GM23338 (cell line): Measurements from ENCODE around the gene SEC11A. TPM values are rescaled to one million over a fixed set of nuclear protein-coding genes. Genes with fewer than 3 reads are reported as not detected.
"Not testable (repeated sequence)": the region's sequence is repeated elsewhere in the genome, so short reads cannot be mapped to it uniquely, and the experiment has no call there.

ENCODE experiments used
- ATAC-seq: fragments of 200-7000 bp; cut with Tn5 transposase; 3 replicates; pipeline ENCODE4 v1.9.1; 2020
- DNase-seq: peaks from one replicate; pipeline ENCODE4 v3.0.0-alpha.2; 2015; ENCODE audit warnings: low spot score
- H2AFZ ChIP-seq: fragments of 200-600 bp; sonication (generic); 2 replicates; pipeline ENCODE4 v1.8.0; 2016; ENCODE audit warnings: antibody characterized with exemption, mild to moderate bottlenecking, moderate library complexity
- H3F3A ChIP-seq: fragments of 200-600 bp; sonication (generic); replicated peaks from 2 replicates; pipeline ENCODE4 v1.8.0; 2017; ENCODE audit warnings: antibody characterized with exemption, mixed run types, low read depth
- H3K27ac ChIP-seq: fragments of 200-600 bp; sonication (generic); 2 replicates; pipeline ENCODE4 v1.6.1; 2016; ENCODE audit warnings: low read depth
- H3K27me3 ChIP-seq: fragments of 200-600 bp; sonication (generic); 2 replicates; pipeline ENCODE4 v1.8.0; 2016; ENCODE audit warnings: mild to moderate bottlenecking, mixed run types, moderate library complexity; ENCODE audit not compliant: insufficient read depth
- H3K36me3 ChIP-seq: fragments of 200-600 bp; sonication (generic); 2 replicates; pipeline ENCODE4 v1.8.0; 2016; ENCODE audit warnings: mild to moderate bottlenecking; ENCODE audit not compliant: insufficient read depth
- H3K4me1 ChIP-seq: fragments of 200-600 bp; sonication (generic); 2 replicates; pipeline ENCODE4 v1.8.0; 2016; ENCODE audit warnings: mild to moderate bottlenecking, moderate library complexity; ENCODE audit not compliant: insufficient read depth
- H3K4me2 ChIP-seq: fragments of 200-600 bp; sonication (generic); 2 replicates; pipeline ENCODE4 v1.7.1; 2017; ENCODE audit warnings: mixed run types
- H3K4me3 ChIP-seq: fragments of 200-600 bp; sonication (generic); 2 replicates; pipeline ENCODE4 v1.6.1; 2016; ENCODE audit warnings: mixed run types
- H3K79me2 ChIP-seq: fragments of 200-600 bp; sonication (generic); replicated peaks from 2 replicates; pipeline ENCODE4 v1.8.0; 2017; ENCODE audit warnings: mild to moderate bottlenecking; ENCODE audit not compliant: insufficient read depth
- H3K9me2 ChIP-seq: fragments of 200-600 bp; sonication (generic); 2 replicates; pipeline ENCODE4 v1.8.0; 2017; ENCODE audit not compliant: insufficient read depth
- H4K20me1 ChIP-seq: fragments of 200-600 bp; sonication (generic); replicated peaks from 2 replicates; pipeline ENCODE4 v1.8.0; 2017; ENCODE audit warnings: mild to moderate bottlenecking; ENCODE audit not compliant: insufficient read depth
- H3K27ac Mint-ChIP-seq: 2 replicates; pipeline ENCODE4 v1.8.0; 2020; ENCODE audit warnings: inconsistent platforms, mild to moderate bottlenecking, moderate library complexity, mixed read lengths
- H3K27me3 Mint-ChIP-seq: 3 replicates; pipeline ENCODE4 v1.8.0; 2022; ENCODE audit warnings: low read depth, mild to moderate bottlenecking, moderate library complexity, mixed read lengths, inconsistent platforms; ENCODE audit not compliant: insufficient read depth, poor library complexity
- H3K36me3 Mint-ChIP-seq: 3 replicates; pipeline ENCODE4 v1.8.0; 2021; ENCODE audit warnings: low read depth, mild to moderate bottlenecking, inconsistent platforms, moderate library complexity, mixed read lengths
- H3K4me1 Mint-ChIP-seq: 3 replicates; pipeline ENCODE4 v1.8.0; 2020; ENCODE audit warnings: mild to moderate bottlenecking, inconsistent platforms, mixed read lengths
- H3K4me3 Mint-ChIP-seq: 3 replicates; pipeline ENCODE4 v1.8.0; 2021; ENCODE audit warnings: moderate library complexity, mild to moderate bottlenecking, inconsistent platforms, mixed read lengths
- H3K9me3 Mint-ChIP-seq: 3 replicates; pipeline ENCODE4 v1.8.0; 2020; ENCODE audit warnings: moderate library complexity, mild to moderate bottlenecking, inconsistent platforms, mixed read lengths
- CREB1 ChIP-seq: fragments of 250-450 bp; sonication (Bioruptor Pico); IDR thresholded peaks from 2 replicates; pipeline ENCODE4 v1.5.0; 2020; ENCODE audit warnings: low read depth, mild to moderate bottlenecking, moderate library complexity
- CTCF ChIP-seq, 2 experiments: fragments of 200-600 bp in 1 of 2; sonication (generic) in 1 of 2; conservative IDR thresholded peaks; 2 replicates each; pipeline versions ENCODE4 v1.5.1 to v1.6.1; 2016 to 2017; ENCODE audit warnings: antibody characterized with exemption in 2 of 2, low read depth in 2 of 2, mild to moderate bottlenecking in 2 of 2, moderate library complexity in 1 of 2
- ETS1 ChIP-seq: IDR thresholded peaks from 2 replicates; pipeline ENCODE4 v1.6.1; 2016; ENCODE audit warnings: antibody characterized with exemption
- EZH2 ChIP-seq: fragments of 200-600 bp; sonication (generic); IDR thresholded peaks from one replicate; pipeline ENCODE4 v1.8.0; 2017; ENCODE audit warnings: antibody characterized with exemption, mild to moderate bottlenecking, low read depth; ENCODE audit not compliant: unreplicated experiment
- JUNB ChIP-seq: IDR thresholded peaks from one replicate; pipeline ENCODE4 v1.6.1; 2016; ENCODE audit warnings: antibody characterized with exemption; ENCODE audit not compliant: unreplicated experiment
- NANOG ChIP-seq: IDR thresholded peaks from 2 replicates; pipeline ENCODE4 v1.6.1; 2016; ENCODE audit warnings: antibody characterized with exemption, borderline replicate concordance
- POLR2AphosphoS5 ChIP-seq: IDR thresholded peaks from 2 replicates; pipeline ENCODE4 v1.6.1; 2016; ENCODE audit warnings: antibody characterized with exemption, low read depth
- STAT1 ChIP-seq: IDR thresholded peaks from one replicate; pipeline ENCODE4 v1.6.1; 2016; ENCODE audit warnings: antibody characterized with exemption; ENCODE audit not compliant: unreplicated experiment
- ZNF114 ChIP-seq: fragments of 250-450 bp; sonication (Bioruptor Pico); IDR thresholded peaks from 2 replicates; pipeline ENCODE4 v1.5.0; 2020; ENCODE audit warnings: mild to moderate bottlenecking, moderate library complexity
- ZNF462 ChIP-seq: fragments of 250-450 bp; sonication (Bioruptor Pico); IDR thresholded peaks from 2 replicates; pipeline ENCODE4 v1.5.0; 2020; ENCODE audit warnings: mild to moderate bottlenecking, moderate library complexity
- polyA plus RNA-seq: library from polyadenylated mRNA; unstranded; fragments of >200 nt; fragmentation: Nextera tagmentation; extraction: Ambion mirVana; gene quantifications from 2 replicates; pipeline ENCODE4 v1.2.1, GENCODE V29; 2016
- total RNA-seq: library from RNA; depleted of rRNA; stranded (reverse); fragments of >200 nt; shearing (Covaris generic); gene quantifications from 2 replicates; pipeline ENCODE4 v1.2.3, GENCODE V29; 2014

SEC11A gene
- total and polyA plus RNA-seq, 2 experiments from 2014 or later = 191 to 257 TPM

- TF ChIP-seq CTCF (conservative IDR thresholded peaks at IDR 0.05; ENCODE audit: low read depth in 2 of 2) (no peak), POLR2AphosphoS5 (no peak)
These were observed 36.3 kb upstream of the SEC11A start (continued) for GRCh38 chr15:84752195-84752594.

GRCh38 chr15:84751721-84752120, 35.8 kb upstream of the SEC11A start:
- not testable (repeated sequence) for H3K36me3 Mint-ChIP-seq, DNase-seq, H3K36me3 ChIP-seq, H3K27ac ChIP-seq, H2AFZ ChIP-seq, ATAC-seq, H3K4me2 ChIP-seq, H3K4me3 Mint-ChIP-seq, H3K9me3 Mint-ChIP-seq, H3K27ac Mint-ChIP-seq, H3K4me3 ChIP-seq, H3K27me3 Mint-ChIP-seq, H3K27me3 ChIP-seq, H3K9me2 ChIP-seq
- Histone ChIP-seq H3K4me1 (peaks cover 25% of the 10 kb centered on the region), H3K79me2 (peaks cover 78% of the 10 kb centered on the region), H3F3A (peaks cover 27% of the 10 kb centered on the region), H4K20me1 (peaks cover 12% of the 10 kb centered on the region; the same call in 1 of the 2 replicates)
- peaks cover 39% of the 10 kb centered on the region for H3K4me1 Mint-ChIP-seq

GRCh38 chr15:84750583-84751092, 34.7 kb upstream of the SEC11A start:
- H4K20me1 ChIP-seq = peaks cover 6% of the 10 kb centered on the region; the same call in 1 of the 2 replicates
- no peak overlapping the region for H2AFZ ChIP-seq
- H3K79me2 ChIP-seq = peaks cover 71% of the 10 kb centered on the region
- DNase-seq = no peak
- H3K27ac ChIP-seq = 0 out of 2 replicates have a peak overlapping the region, but pooled peaks have one; percentile 39
- peaks cover 42% of the 10 kb centered on the region for H3K4me1 Mint-ChIP-seq
- H3K4me2 ChIP-seq = peak overlapping the region; percentile 82
- H3K9me2 ChIP-seq = no peaks in the 10 kb centered on the region
- peaks cover 3% of the 10 kb centered on the region; the same call in 1 of the 3 replicates for H3K36me3 Mint-ChIP-seq
- H3K27ac Mint-ChIP-seq = no peak overlapping the region
- no peaks in the 10 kb centered on the region for H3K9me3 Mint-ChIP-seq
- H3K27me3 ChIP-seq = no peaks in the 10 kb centered on the region
- H3K4me1 ChIP-seq = peaks cover 25% of the 10 kb centered on the region
- ATAC-seq = no peak
- peaks cover 30% of the 10 kb centered on the region for H3F3A ChIP-seq
- peak overlapping the region; percentile 94 for H3K4me3 Mint-ChIP-seq
- H3K4me3 ChIP-seq = peak overlapping the region; percentile 36; the same call in 1 of the 2 replicates
- H3K27me3 Mint-ChIP-seq = peaks cover 3% of the 10 kb centered on the region
- no peaks in the 10 kb centered on the region for H3K36me3 ChIP-seq
- no peak for TF ChIP-seq ZNF114 (CRISPR knock-in tag)
- TF ChIP-seq ETS1 = no peak
- no peak for TF ChIP-seq POLR2AphosphoS5
- no peak for TF ChIP-seq JUNB
- no peak for TF ChIP-seq NANOG
- TF ChIP-seq EZH2 = no peak
- TF ChIP-seq ZNF462 = no peak
- TF ChIP-seq STAT1 = no peak
- TF ChIP-seq CREB1 (CRISPR knock-in tag) = no peak
